ENCODE data around the gene PHF2.

GRCh38 chr9:93725382-93725781 is 149.0 kb downstream of the PHF2 start:
- TF ChIP-seq FOSL1 (IDR thresholded peaks at IDR 0.05; ENCODE audit: insufficient read depth, low read depth, low read length) (no peak), POLR2AphosphoS5 (IDR thresholded peaks at IDR 0.05; ENCODE audit: low read depth, low read length) (no peak), CBX5 (IDR thresholded peaks at IDR 0.05; ENCODE audit: low read depth, low read length) (no peak)

All from H1 (cell line).